K562 (cell line): ENCODE results near the gene LRPAP1. TPM values are rescaled to one million over a fixed set of nuclear protein-coding genes. Genes with fewer than 3 reads are reported as not detected.
A peak's percentile ranks its signal among the peaks of the same experiment; 100 is the strongest.

Experiments
- ATAC-seq: fragments of 200-7000 bp; cut with Tn5 transposase; 3 replicates; pipeline ENCODE4 v1.9.1; 2020; ENCODE audit warnings: moderate library complexity
- BruUV-seq: library from RNA; stranded (reverse); fragments of 400-500 nt; replicated peaks from 2 replicates; lab custom pipeline; 2021; lab: Mats Ljungman, UMichigan
- CTCF ChIA-PET: fragments of 300-600 bp; formaldehyde crosslinking; extraction: SDS; loops from one replicate; lab custom pipeline; 2021; ENCODE audit warnings: low intra/inter-chr PET ratio; lab: Yijun Ruan, JAX
- POLR2A ChIA-PET: fragments of 300-600, 350-650 bp; sonication (Branson Sonifier 250); formaldehyde crosslinking; extraction: SDS; loops from one replicate; lab custom pipeline; 2021; ENCODE audit warnings: antibody characterized with exemption, inconsistent platforms; lab: Yijun Ruan, JAX
- DNase-seq, 4 experiments: peaks; one replicate each; pipeline versions ENCODE4 v3.0.0 to v3.0.0-alpha.2; 2011 to 2018; ENCODE audit warnings: low spot score in 3 of 4, mixed read lengths in 3 of 4; ENCODE audit errors: extremely low read depth in 1 of 4
- FAIRE-seq: peaks from 2 replicates; lab custom pipeline; 2011; peaks lifted over from hg19 to GRCh38; lab: Jason Lieb, UNC
- H2AFZ ChIP-seq: 2 replicates; pipeline ENCODE4 v1.6.0; 2011; ENCODE audit warnings: low read depth, low read length, control low read depth, inconsistent platforms
- H3K27ac ChIP-seq: fragments of 200-600 bp; 3 replicates; pipeline ENCODE4 v1.8.0; 2011; ENCODE audit warnings: low read depth, mild to moderate bottlenecking, control low read depth, inconsistent platforms, low read length, moderate library complexity, mixed read lengths; ENCODE audit errors: extremely low read depth
- H3K27me3 ChIP-seq, 2 experiments: fragments of 300-600 bp in 1 of 2; 2 replicates in 1 of 2; 3 replicates in 1 of 2; pipeline versions ENCODE4 v1.6.0 to v1.8.0; 2011; ENCODE audit warnings: inconsistent platforms in 2 of 2, low read length in 2 of 2, mild to moderate bottlenecking in 1 of 2, mixed read lengths in 1 of 2, moderate library complexity in 1 of 2; ENCODE audit not compliant: control insufficient read depth in 2 of 2, insufficient read depth in 2 of 2
- H3K36me3 ChIP-seq: fragments of 300-600 bp; 3 replicates; pipeline ENCODE4 v1.8.0; 2011; ENCODE audit warnings: mild to moderate bottlenecking, low read length, inconsistent platforms; ENCODE audit not compliant: control insufficient read depth, insufficient read depth
- H3K4me1 ChIP-seq, 2 experiments: fragments of 200-600 bp in 1 of 2; replicated peaks in 1 of 2; 2 replicates in 1 of 2; 3 replicates in 1 of 2; pipeline versions ENCODE4 v1.5.1 to v1.8.0; 2011; ENCODE audit warnings: inconsistent platforms in 2 of 2, low read length in 2 of 2, mild to moderate bottlenecking in 1 of 2, mixed read lengths in 1 of 2, moderate library complexity in 1 of 2; ENCODE audit not compliant: control insufficient read depth in 2 of 2, insufficient read depth in 2 of 2
- H3K4me2 ChIP-seq: 2 replicates; pipeline ENCODE4 v1.6.1; 2011; ENCODE audit warnings: low read length, control low read depth, inconsistent platforms, mixed read lengths; ENCODE audit not compliant: insufficient read depth
- H3K4me3 ChIP-seq: fragments of 200-600 bp; sonication (generic), shearing (Covaris generic); 2 replicates; pipeline ENCODE4 v1.5.1; 2016; ENCODE audit warnings: control low read depth, inconsistent platforms
- H3K79me2 ChIP-seq: fragments of 200-600 bp; 3 replicates; pipeline ENCODE4 v1.8.0; 2011; ENCODE audit warnings: low read length, inconsistent platforms; ENCODE audit not compliant: control insufficient read depth, insufficient read depth
- H3K9ac ChIP-seq, 2 experiments: 2 replicates each; pipeline versions ENCODE4 v1.6.0 to v1.6.1; 2011; ENCODE audit warnings: low read depth in 2 of 2, low read length in 2 of 2, control low read depth in 1 of 2, inconsistent platforms in 1 of 2, mild to moderate bottlenecking in 1 of 2, mixed read lengths in 1 of 2; ENCODE audit not compliant: insufficient read depth in 1 of 2
- H3K9me1 ChIP-seq: one replicate; pipeline ENCODE4 v1.6.0; 2011; ENCODE audit warnings: inconsistent platforms, mild to moderate bottlenecking, low read length, moderate library complexity; ENCODE audit not compliant: control insufficient read depth, insufficient read depth
- H3K9me3 ChIP-seq: replicated peaks from 2 replicates; pipeline ENCODE4 v1.5.1; 2011; ENCODE audit warnings: low read depth, low read length, inconsistent platforms; ENCODE audit not compliant: control insufficient read depth, insufficient read depth
- H4K20me1 ChIP-seq: replicated peaks from 2 replicates; pipeline ENCODE4 v1.6.1; 2011; ENCODE audit warnings: low read length, inconsistent platforms, mixed read lengths; ENCODE audit not compliant: control insufficient read depth, insufficient read depth
- PML ChIP-seq: IDR thresholded peaks from 2 replicates; pipeline ENCODE4 v1.6.1; 2012; ENCODE audit warnings: low read length, inconsistent platforms
- POLR2G ChIP-seq: fragments of 200-400 bp; formaldehyde crosslinking; IDR thresholded peaks from 2 replicates; pipeline ENCODE4 v1.6.1; 2017; ENCODE audit warnings: low read depth, mild to moderate bottlenecking, antibody characterized with exemption, low read length, moderate library complexity
- ZNF133 ChIP-seq: fragments of 250-450 bp; sonication (Bioruptor Pico); IDR thresholded peaks from 2 replicates; pipeline ENCODE4 v1.4.0; 2020; ENCODE audit warnings: mild to moderate bottlenecking
- WGBS: fragments of 100-300 bp; shearing (Covaris generic); methylation state at CpG from one replicate; pipeline ENCODE4 v1.1.6; 2016; ENCODE audit warnings: low coverage, mixed read lengths; ENCODE audit not compliant: insufficient coverage; ENCODE audit errors: missing lambda C conversion rate; 5-methylcytosine and 5-hydroxymethylcytosine counted together
- in situ Hi-C: fragments of 300-500 bp; cut with MboI; formaldehyde crosslinking; loops from 4 replicates; pipeline ENCODE4 v1.15.0; 2018; ENCODE audit warnings: inconsistent platforms, mixed read lengths
- intact Hi-C: fragments of 100-400 bp; cut with micrococcal nuclease; formaldehyde crosslinking; loops from 2 replicates; pipeline ENCODE4 v1.14.2; 2022
- polyA plus RNA-seq, 8 experiments: library from polyadenylated mRNA; depleted of rRNA in 4 of 8; stranded (reverse) in 5 of 8; unstranded in 3 of 8; fragments of >200 nt; fragmentation: Nextera tagmentation in 2 of 8; fragmentation: Illumina TruSeq in 1 of 8; extraction: Ambion mirVana in 2 of 8; extraction: Trizol in 1 of 8; gene quantifications; 2 replicates each; pipeline versions ENCODE4 v1.2.1 to v1.2.3, GENCODE V29; 2011 to 2014; ENCODE audit warnings: inconsistent platforms in 1 of 8, missing spikeins in 1 of 8
- total RNA-seq, 7 experiments: library from RNA; depleted of rRNA in 6 of 7; stranded (reverse); fragments of >200 nt in 6 of 7; fragmentation: Illumina TruSeq in 2 of 7; extraction: Trizol in 2 of 7; gene quantifications; 2 replicates each; pipeline versions ENCODE4 v1.2.1 to v1.2.3, GENCODE V29; 2011 to 2021; ENCODE audit warnings: low replicate concordance in 1 of 7

The LRPAP1 gene
- total and polyA plus RNA-seq, 9 of the 15 experiments (the other 6 are each of a cell fraction or from before 2014, with no cell fraction given), result 1.1 to 75.5 (median 41.8) TPM

- Histone ChIP-seq H3K27ac (no peak overlapping the region), H3K27me3 (no peaks in the 10 kb centered on the region), H3K4me2 (no peak overlapping the region), H3K9ac (no peak overlapping the region; a peak in 1 of 4 replicates), H3K9me1 (no peaks in the 10 kb centered on the region), H3K4me1 (peaks cover 0 to 21% of the 10 kb centered on the region in 2 experiments; a peak in 2 of 5 replicates), H3K36me3 (peaks cover 89% of the 10 kb centered on the region; the same call in 2 of the 3 replicates), H4K20me1 (no peaks in the 10 kb centered on the region; the same call in 1 of the 2 replicates), H3K9me3 (no peaks in the 10 kb centered on the region), H3K4me3 (no peak overlapping the region), H3K79me2 (no peaks in the 10 kb centered on the region), H2AFZ (no peak overlapping the region)
- BruUV-seq, result no TSS peak
- in situ Hi-C loops, result no loop called here
- peak; percentile 46 for TF ChIP-seq POLR2G
- no peak for TF ChIP-seq PML
- 98% methylated on average over 10 of the region's 18 CpGs for WGBS
- POLR2A ChIA-PET, result interaction anchor here (0.6 to 1.7 kb wide), 4 partner anchors 8 to 19 kb away, joined by 3 to 6 read pairs (median 5); no protein-coding TSS in a partner anchor
- no peak for FAIRE-seq
- intact Hi-C loops, result no loop called here
- CTCF ChIA-PET, result no interaction called here
- no peak for DNase-seq
- no peak for ATAC-seq
Measured at GRCh38 chr4:3513807-3514206, 18.4 kb downstream of the LRPAP1 start.

- Histone ChIP-seq H3K27ac (no peak overlapping the region), H3K79me2 (no peaks in the 10 kb centered on the region), H3K4me3 (no peak overlapping the region), H3K9me1 (no peaks in the 10 kb centered on the region), H3K27me3 (no peaks in the 10 kb centered on the region; a peak in 1 of 5 replicates), H3K4me1 (peaks cover 0 to 14% of the 10 kb centered on the region in 2 experiments; a peak in 2 of 5 replicates), H3K9me3 (no peaks in the 10 kb centered on the region), H3K36me3 (peaks cover 90% of the 10 kb centered on the region; the same call in 2 of the 3 replicates), H4K20me1 (no peaks in the 10 kb centered on the region; the same call in 1 of the 2 replicates), H3K9ac (no peak overlapping the region), H3K4me2 (no peak overlapping the region), H2AFZ (no peak overlapping the region)
- DNase-seq, result no peak
- no peak for TF ChIP-seq ZNF133 (CRISPR knock-in tag)
- TF ChIP-seq POLR2G, result peak; percentile 32; the same call in 1 of the 2 replicates
- ATAC-seq, result no peak
- BruUV-seq, result no TSS peak
- WGBS, result 92% methylated on average over 17 of the region's 22 CpGs
- in situ Hi-C loops, result no loop called here
- POLR2A ChIA-PET, result interaction anchor here (0.5 to 1.7 kb wide), 3 partner anchors 10 to 1151 kb away, joined by 3 to 6 read pairs (median 4); no protein-coding TSS in a partner anchor
- CTCF ChIA-PET, result no interaction called here
- intact Hi-C loops, result no loop called here
- FAIRE-seq, result no peak
Measured at GRCh38 chr4:3512719-3513118, 19.5 kb downstream of the LRPAP1 start.
